ENCODE measurements around the gene ICA1L. TPM values are rescaled to one million over a fixed set of nuclear protein-coding genes. Genes with fewer than 3 reads are reported as not detected.
A peak's percentile ranks its signal among the peaks of the same experiment; 100 is the strongest.

The ICA1L gene
- total and polyA plus RNA-seq, 2 of the 13 experiments (the other 11 are each of a cell fraction or from before 2014, with no cell fraction given): 1.5 to 2.4 TPM

- TF ChIP-seq ZBTB40 (IDR thresholded peaks at IDR 0.05): no peak
- TF ChIP-seq ZBTB40 (CRISPR knock-in tag; IDR thresholded peaks at IDR 0.05): peak; percentile 29
- 0 out of 4 replicates have a peak, but pooled peaks of 1 of the 2 experiments have one; percentile 40 for TF ChIP-seq ATF4 (CRISPR knock-in tag; IDR thresholded peaks at IDR 0.05)
- 0 out of 2 replicates have a peak, but pooled peaks have one; percentile 72 for TF ChIP-seq CSRNP2 (CRISPR knock-in tag; conservative IDR thresholded peaks at IDR 0.05; ENCODE audit: low read depth)
- TF ChIP-seq ZNF343 (CRISPR knock-in tag; IDR thresholded peaks at IDR 0.05): peak; percentile 62; the same call in 1 of the 2 replicates
- no peak for TF ChIP-seq ELK4 (CRISPR knock-in tag; IDR thresholded peaks at IDR 0.05; ENCODE audit: borderline replicate concordance)
- peak; percentile 59 for TF ChIP-seq ZNF740 (CRISPR knock-in tag; IDR thresholded peaks at IDR 0.05)
These were observed at the start of gene ICA1L (continued) for GRCh38 chr2:202871300-202872141.

Measured in HepG2 (cell line).